Ishikawa (cell line): ENCODE data around the gene PDGFC.

Source experiments
- CEBPB ChIP-seq: IDR thresholded peaks from 2 replicates; pipeline ENCODE4 v1.6.1; 2012
- EGR1 ChIP-seq: IDR thresholded peaks from 2 replicates; pipeline ENCODE4 v1.6.1; 2012
- EP300 ChIP-seq: IDR thresholded peaks from 2 replicates; pipeline ENCODE4 v1.6.1; 2012; ENCODE audit warnings: borderline replicate concordance
- FOXM1 ChIP-seq: IDR thresholded peaks from 2 replicates; pipeline ENCODE4 v1.6.1; 2012; ENCODE audit warnings: low read depth, borderline replicate concordance
- NFIC ChIP-seq: IDR thresholded peaks from 2 replicates; pipeline ENCODE4 v1.6.1; 2012
- RAD21 ChIP-seq: IDR thresholded peaks from 2 replicates; pipeline ENCODE4 v1.6.1; 2012; ENCODE audit warnings: low read depth
- TCF12 ChIP-seq: IDR thresholded peaks from 2 replicates; pipeline ENCODE4 v1.6.1; 2012; ENCODE audit warnings: low read depth
- YY1 ChIP-seq: IDR thresholded peaks from 2 replicates; pipeline ENCODE4 v1.6.1; 2012; ENCODE audit warnings: low read depth
- ZBTB7A ChIP-seq: IDR thresholded peaks from 2 replicates; pipeline ENCODE4 v1.6.1; 2012; ENCODE audit warnings: low read depth
- TF ChIP-seq, protein P1 (sequence below): IDR thresholded peaks from 2 replicates; pipeline ENCODE4 v1.6.1; 2012; ENCODE audit warnings: low read depth, mild to moderate bottlenecking
- TF ChIP-seq, protein P2 (sequence below): IDR thresholded peaks from 2 replicates; pipeline ENCODE4 v1.6.1; 2012
- TF ChIP-seq, protein P3 (sequence below): IDR thresholded peaks from 2 replicates; pipeline ENCODE4 v1.6.1; 2012

DNA sequence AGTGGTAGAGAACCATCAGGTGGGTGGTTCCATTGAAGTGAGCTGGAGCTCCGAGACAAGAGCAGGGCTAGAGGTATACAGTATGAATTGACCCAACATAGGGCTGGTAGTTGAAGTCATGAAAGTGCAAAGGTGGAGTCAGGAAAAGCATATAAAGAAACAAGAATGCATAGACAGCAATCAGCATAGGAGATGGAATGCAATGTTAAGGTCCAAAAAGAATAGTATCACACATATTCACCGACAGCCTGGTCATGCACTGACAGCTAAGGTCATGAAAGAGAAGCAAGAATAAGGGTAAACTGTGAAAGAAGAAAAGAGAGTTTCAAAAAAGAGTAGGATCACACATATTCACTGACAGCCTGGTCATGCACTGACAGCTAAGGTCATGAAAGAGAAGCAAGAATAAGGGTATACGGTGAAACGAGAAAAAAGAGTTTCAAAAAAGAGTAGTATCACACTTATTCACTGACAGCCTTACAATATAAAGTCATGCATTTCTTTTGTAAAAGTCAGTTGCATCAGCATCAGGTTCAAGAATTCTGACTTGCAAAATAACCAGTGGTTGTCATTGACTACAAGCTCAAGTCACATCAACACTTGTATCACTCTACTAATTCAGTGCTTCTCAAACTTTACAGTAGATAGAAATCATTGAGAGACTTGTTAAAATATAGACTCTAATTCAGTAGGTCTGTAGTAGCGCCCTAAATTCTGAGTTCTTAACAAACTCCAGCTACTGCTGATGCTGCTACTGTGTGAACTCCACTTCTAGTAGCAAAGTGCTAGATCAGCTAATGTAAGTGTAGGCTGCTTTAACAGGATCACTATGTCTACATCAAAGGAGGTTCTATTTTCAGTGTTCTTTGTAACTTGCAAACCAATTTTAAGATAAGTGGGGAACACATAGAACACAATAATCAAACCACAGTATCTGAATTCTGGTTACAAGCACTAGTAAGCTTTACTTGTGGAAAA is 221.9 kb downstream of the PDGFC start:
- TF ChIP-seq FOXM1 (no peak), EP300 (no peak), YY1 (no peak), TCF12 (no peak), CEBPB (no peak), RAD21 (no peak), NFIC (no peak), EGR1 (no peak), ZBTB7A (no peak)
- TF ChIP-seq, protein P1, sequence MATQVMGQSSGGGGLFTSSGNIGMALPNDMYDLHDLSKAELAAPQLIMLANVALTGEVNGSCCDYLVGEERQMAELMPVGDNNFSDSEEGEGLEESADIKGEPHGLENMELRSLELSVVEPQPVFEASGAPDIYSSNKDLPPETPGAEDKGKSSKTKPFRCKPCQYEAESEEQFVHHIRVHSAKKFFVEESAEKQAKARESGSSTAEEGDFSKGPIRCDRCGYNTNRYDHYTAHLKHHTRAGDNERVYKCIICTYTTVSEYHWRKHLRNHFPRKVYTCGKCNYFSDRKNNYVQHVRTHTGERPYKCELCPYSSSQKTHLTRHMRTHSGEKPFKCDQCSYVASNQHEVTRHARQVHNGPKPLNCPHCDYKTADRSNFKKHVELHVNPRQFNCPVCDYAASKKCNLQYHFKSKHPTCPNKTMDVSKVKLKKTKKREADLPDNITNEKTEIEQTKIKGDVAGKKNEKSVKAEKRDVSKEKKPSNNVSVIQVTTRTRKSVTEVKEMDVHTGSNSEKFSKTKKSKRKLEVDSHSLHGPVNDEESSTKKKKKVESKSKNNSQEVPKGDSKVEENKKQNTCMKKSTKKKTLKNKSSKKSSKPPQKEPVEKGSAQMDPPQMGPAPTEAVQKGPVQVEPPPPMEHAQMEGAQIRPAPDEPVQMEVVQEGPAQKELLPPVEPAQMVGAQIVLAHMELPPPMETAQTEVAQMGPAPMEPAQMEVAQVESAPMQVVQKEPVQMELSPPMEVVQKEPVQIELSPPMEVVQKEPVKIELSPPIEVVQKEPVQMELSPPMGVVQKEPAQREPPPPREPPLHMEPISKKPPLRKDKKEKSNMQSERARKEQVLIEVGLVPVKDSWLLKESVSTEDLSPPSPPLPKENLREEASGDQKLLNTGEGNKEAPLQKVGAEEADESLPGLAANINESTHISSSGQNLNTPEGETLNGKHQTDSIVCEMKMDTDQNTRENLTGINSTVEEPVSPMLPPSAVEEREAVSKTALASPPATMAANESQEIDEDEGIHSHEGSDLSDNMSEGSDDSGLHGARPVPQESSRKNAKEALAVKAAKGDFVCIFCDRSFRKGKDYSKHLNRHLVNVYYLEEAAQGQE: no peak
- TF ChIP-seq, protein P2, sequence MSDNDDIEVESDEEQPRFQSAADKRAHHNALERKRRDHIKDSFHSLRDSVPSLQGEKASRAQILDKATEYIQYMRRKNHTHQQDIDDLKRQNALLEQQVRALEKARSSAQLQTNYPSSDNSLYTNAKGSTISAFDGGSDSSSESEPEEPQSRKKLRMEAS: no peak
- TF ChIP-seq, protein P3, sequence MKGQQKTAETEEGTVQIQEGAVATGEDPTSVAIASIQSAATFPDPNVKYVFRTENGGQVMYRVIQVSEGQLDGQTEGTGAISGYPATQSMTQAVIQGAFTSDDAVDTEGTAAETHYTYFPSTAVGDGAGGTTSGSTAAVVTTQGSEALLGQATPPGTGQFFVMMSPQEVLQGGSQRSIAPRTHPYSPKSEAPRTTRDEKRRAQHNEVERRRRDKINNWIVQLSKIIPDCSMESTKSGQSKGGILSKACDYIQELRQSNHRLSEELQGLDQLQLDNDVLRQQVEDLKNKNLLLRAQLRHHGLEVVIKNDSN: no peak
